RWPE1 (cell line): ENCODE results near the gene ST3GAL5.

Experiments used
- CTCF ChIA-PET: fragments of 350-600 bp; sonication (Branson Sonifier 250); formaldehyde crosslinking; extraction: SDS; loops from one replicate; lab custom pipeline; 2021; lab: Yijun Ruan, JAX
- POLR2A ChIA-PET: fragments of 400-600 bp; formaldehyde crosslinking; extraction: SDS; loops from one replicate; lab custom pipeline; 2020; ENCODE audit warnings: antibody characterized with exemption; ENCODE audit not compliant: low non-redundant PET; lab: Yijun Ruan, JAX
- DNase-seq: peaks from one replicate; pipeline ENCODE4 v3.0.0; 2012; ENCODE audit warnings: low spot score
- H3K27ac ChIP-seq: fragments of 450-650 bp; 2 replicates; pipeline ENCODE4 v1.5.1; 2017
- TF ChIP-seq, protein P1 (sequence below): fragments of 450-650 bp; conservative IDR thresholded peaks from 2 replicates; pipeline ENCODE4 v1.5.1; 2017; ENCODE audit warnings: low read depth, mild to moderate bottlenecking

Gene ST3GAL5

DNA sequence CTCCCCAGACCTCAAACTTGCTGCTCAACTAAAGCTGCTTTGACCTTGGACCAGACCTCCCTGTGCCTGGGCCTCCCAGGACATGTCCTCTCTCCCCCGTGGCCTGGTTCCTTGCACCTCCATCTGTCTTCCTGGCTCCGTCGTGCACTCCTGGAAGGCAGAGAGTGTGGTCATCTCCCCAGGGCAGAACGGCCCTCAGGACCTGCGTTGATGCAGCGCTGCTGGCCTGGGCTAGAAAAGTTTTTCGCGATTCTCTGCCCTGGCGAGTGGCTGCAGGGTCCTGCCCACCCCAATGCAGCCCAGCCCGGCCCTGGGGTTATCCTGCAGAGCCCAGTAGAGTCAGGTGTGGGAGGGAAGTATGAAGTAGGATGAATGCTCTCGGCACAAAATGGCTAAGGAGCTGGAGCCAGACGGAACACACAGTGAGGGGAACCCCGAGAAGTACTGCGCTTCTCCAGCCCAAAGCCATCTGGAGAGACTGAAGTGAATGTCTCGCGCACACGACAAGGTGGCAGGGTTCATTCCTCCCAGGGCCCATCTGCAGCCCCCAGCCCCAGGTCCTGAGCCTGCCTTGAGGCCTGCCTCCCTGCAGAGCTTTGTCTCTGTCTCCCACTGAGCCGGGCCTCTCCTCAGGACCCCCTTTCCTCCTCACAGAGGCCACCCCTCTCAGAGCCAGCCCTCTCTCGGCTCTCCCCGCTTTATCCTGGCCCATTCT, 93.3 kb downstream of the ST3GAL5 start:
- ChIA-PET POLR2A (no interaction called here), CTCF (interaction anchor here (0.6 to 1.4 kb wide), 5 partner anchors 11 to 66 kb away, joined by 3 to 4 read pairs (median 3); partner anchors contain the start of gene ATOH8)
- DNase-seq, result no peak
- TF ChIP-seq, protein P1, sequence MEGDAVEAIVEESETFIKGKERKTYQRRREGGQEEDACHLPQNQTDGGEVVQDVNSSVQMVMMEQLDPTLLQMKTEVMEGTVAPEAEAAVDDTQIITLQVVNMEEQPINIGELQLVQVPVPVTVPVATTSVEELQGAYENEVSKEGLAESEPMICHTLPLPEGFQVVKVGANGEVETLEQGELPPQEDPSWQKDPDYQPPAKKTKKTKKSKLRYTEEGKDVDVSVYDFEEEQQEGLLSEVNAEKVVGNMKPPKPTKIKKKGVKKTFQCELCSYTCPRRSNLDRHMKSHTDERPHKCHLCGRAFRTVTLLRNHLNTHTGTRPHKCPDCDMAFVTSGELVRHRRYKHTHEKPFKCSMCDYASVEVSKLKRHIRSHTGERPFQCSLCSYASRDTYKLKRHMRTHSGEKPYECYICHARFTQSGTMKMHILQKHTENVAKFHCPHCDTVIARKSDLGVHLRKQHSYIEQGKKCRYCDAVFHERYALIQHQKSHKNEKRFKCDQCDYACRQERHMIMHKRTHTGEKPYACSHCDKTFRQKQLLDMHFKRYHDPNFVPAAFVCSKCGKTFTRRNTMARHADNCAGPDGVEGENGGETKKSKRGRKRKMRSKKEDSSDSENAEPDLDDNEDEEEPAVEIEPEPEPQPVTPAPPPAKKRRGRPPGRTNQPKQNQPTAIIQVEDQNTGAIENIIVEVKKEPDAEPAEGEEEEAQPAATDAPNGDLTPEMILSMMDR, result no peak
- peak overlapping the region; percentile 58 for H3K27ac ChIP-seq

- TF ChIP-seq, protein P1, result no peak
- ChIA-PET POLR2A (no interaction called here), CTCF (interaction anchor here (0.7 to 1.4 kb wide), 3 partner anchors 41 to 66 kb away, joined by 3 read pairs; partner anchors contain the start of gene ATOH8)
- H3K27ac ChIP-seq, result peak overlapping the region; percentile 25; the same call in 1 of the 2 replicates
- DNase-seq, result no peak
Observed at GRCh38 chr2:85794491-85795121, 94.2 kb downstream of the ST3GAL5 start.

DNA sequence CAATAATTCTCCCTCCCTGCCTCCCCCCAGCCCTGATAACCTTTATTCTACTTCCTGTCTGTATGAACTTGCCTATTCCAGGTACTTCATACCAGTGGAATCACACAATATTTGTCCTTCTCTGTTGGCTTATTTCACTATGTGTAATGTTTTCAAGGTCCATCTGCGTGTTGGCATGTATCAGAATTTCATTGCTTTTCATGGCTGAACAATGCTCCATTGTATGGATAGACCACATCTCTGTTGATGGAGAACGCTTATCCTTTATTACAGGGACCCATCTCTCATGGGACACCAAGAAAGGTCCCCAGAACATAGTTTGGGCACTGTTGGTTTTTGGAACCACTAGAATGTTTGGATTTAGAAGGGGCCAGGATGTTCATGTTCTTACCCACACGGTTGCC, 94.8 kb downstream of the ST3GAL5 start:
- no peak for DNase-seq
- ChIA-PET POLR2A (no interaction called here), CTCF (interaction anchor here (1.3 to 1.4 kb wide), 2 partner anchors 40 to 43 kb away, joined by 3 read pairs; partner anchors contain the start of gene ATOH8)
- H3K27ac ChIP-seq, result peak overlapping the region; percentile 25; the same call in 1 of the 2 replicates
- TF ChIP-seq, protein P1, result no peak

DNA sequence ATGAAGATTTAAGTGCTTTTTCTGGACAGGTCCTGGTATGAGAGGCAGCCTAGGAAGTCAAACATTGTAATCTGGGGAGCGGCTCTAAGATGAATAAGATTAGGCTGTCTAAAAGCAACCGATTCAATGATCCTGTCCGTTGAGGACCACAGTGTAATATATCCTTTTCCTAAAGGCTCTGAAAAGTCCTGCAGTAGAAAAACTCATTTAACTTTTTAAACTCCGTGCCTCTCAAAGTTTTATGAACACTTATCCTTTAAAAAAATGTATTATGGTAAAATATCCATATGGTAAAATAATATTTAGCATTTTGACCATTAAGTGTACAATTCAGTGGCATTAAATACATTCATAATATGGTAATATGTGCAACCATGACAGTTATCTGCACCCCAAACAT, 95.2 kb downstream of the ST3GAL5 start:
- CTCF ChIA-PET, result interaction anchor here (0.9 to 1.5 kb wide), 2 partner anchors 20 to 71 kb away, joined by 3 to 4 read pairs; no protein-coding TSS in a partner anchor
- POLR2A ChIA-PET, result no interaction called here
- no peak overlapping the region for H3K27ac ChIP-seq
- TF ChIP-seq, protein P1, result no peak
- no peak for DNase-seq

- ChIA-PET POLR2A (no interaction called here), CTCF (interaction anchor here (0.9 to 1.5 kb wide), 2 partner anchors 21 to 70 kb away, joined by 3 to 4 read pairs; no protein-coding TSS in a partner anchor)
- peak; percentile 77 for DNase-seq
- TF ChIP-seq, protein P1, result no peak
- H3K27ac ChIP-seq, result peak overlapping the region; percentile 75
Observed at GRCh38 chr2:85792783-85793441, 95.9 kb downstream of the ST3GAL5 start.
